Measurements from ENCODE around the gene HACE1.
A peak's percentile ranks its signal among the peaks of the same experiment; 100 is the strongest.

The HACE1 gene

GRCh38 chr6:104859225-104860146 is at the start of gene HACE1 (continued):
- TF ChIP-seq ZNF24 (tag by site-specific recombination; IDR thresholded peaks at IDR 0.05): no peak
- no peak for TF ChIP-seq ZSCAN4 (tag by site-specific recombination; IDR thresholded peaks at IDR 0.05)
- no peak for TF ChIP-seq ZNF776 (tag by site-specific recombination; IDR thresholded peaks at IDR 0.05; ENCODE audit: borderline replicate concordance)
- TF ChIP-seq BCL11B (tag by site-specific recombination; IDR thresholded peaks at IDR 0.05; ENCODE audit: low read depth): no peak
- 0 out of 2 replicates have a peak, but pooled peaks have one; percentile 21 for TF ChIP-seq ZNF561 (tag by site-specific recombination; IDR thresholded peaks at IDR 0.05; ENCODE audit: borderline replicate concordance)
- TF ChIP-seq ZNF248 (tag by site-specific recombination; IDR thresholded peaks at IDR 0.05): no peak
- TF ChIP-seq ZNF658 (tag by site-specific recombination; IDR thresholded peaks at IDR 0.05): no peak
- no peak for TF ChIP-seq HOXA7 (CRISPR knock-in tag; IDR thresholded peaks at IDR 0.05; ENCODE audit: borderline replicate concordance)
- no peak for TF ChIP-seq ZSCAN23 (tag by site-specific recombination; IDR thresholded peaks at IDR 0.05)
- TF ChIP-seq ZNF558 (tag by site-specific recombination; IDR thresholded peaks at IDR 0.05): no peak
- TF ChIP-seq MZF1 (tag by site-specific recombination; IDR thresholded peaks at IDR 0.05; ENCODE audit: borderline replicate concordance): no peak
- TF ChIP-seq ZEB2 (tag by site-specific recombination; IDR thresholded peaks at IDR 0.05): peak; percentile 75
- no peak for TF ChIP-seq ZSCAN18 (tag by site-specific recombination; IDR thresholded peaks at IDR 0.05)
- peak; percentile 85; the same call in 1 of the 2 replicates for TF ChIP-seq ZBTB7A (tag by site-specific recombination; IDR thresholded peaks at IDR 0.05; ENCODE audit: low read depth)
- TF ChIP-seq ZNF704 (tag by site-specific recombination; IDR thresholded peaks at IDR 0.05): no peak
- no peak for TF ChIP-seq ZNF416 (tag by site-specific recombination; IDR thresholded peaks at IDR 0.05)
- no peak for TF ChIP-seq ZNF621 (tag by site-specific recombination; IDR thresholded peaks at IDR 0.05)
- TF ChIP-seq KLF7 (tag by site-specific recombination; IDR thresholded peaks at IDR 0.05; ENCODE audit: borderline replicate concordance): no peak
- peak; percentile 96 for TF ChIP-seq PBX3 (CRISPR knock-in tag; IDR thresholded peaks at IDR 0.05)
- peak; percentile 86 for TF ChIP-seq ZNF600 (tag by site-specific recombination; IDR thresholded peaks at IDR 0.05)
- peak; percentile 80 for TF ChIP-seq ZNF692 (tag by site-specific recombination; IDR thresholded peaks at IDR 0.05)
- no peak for TF ChIP-seq ZNF426 (tag by site-specific recombination; IDR thresholded peaks at IDR 0.05)
- TF ChIP-seq ZXDB (tag by site-specific recombination; IDR thresholded peaks at IDR 0.05): peak; percentile 96
- 0 out of 2 replicates have a peak, but pooled peaks have one; percentile 37 for TF ChIP-seq ZNF580 (tag by site-specific recombination; IDR thresholded peaks at IDR 0.05)
- peak; percentile 98 for TF ChIP-seq PATZ1 (tag by site-specific recombination; IDR thresholded peaks at IDR 0.05)
- TF ChIP-seq ZNF114 (tag by site-specific recombination; IDR thresholded peaks at IDR 0.05): no peak
- no peak; the same call in 1 of the 2 replicates for TF ChIP-seq SP2 (tag by site-specific recombination; IDR thresholded peaks at IDR 0.05)
- TF ChIP-seq ZSCAN5A (tag by site-specific recombination; IDR thresholded peaks at IDR 0.05): 0 out of 2 replicates have a peak, but pooled peaks have one; percentile 85
- TF ChIP-seq SALL2 (tag by site-specific recombination; IDR thresholded peaks at IDR 0.05; ENCODE audit: borderline replicate concordance): no peak
